Astrocyte (in vitro differentiated cells and primary cell): ENCODE measurements around the gene STIM1.

ENCODE experiments used
- CTCF ChIP-seq: IDR thresholded peaks from 2 replicates; pipeline ENCODE4 v1.5.1; 2011; ENCODE audit warnings: low read depth, mild to moderate bottlenecking, inconsistent platforms, low read length, moderate library complexity; ENCODE audit not compliant: insufficient read depth
- EZH2 ChIP-seq: IDR thresholded peaks from 2 replicates; pipeline ENCODE4 v1.6.1; 2012; ENCODE audit warnings: mild to moderate bottlenecking, low read length, inconsistent platforms; ENCODE audit not compliant: insufficient read depth

DNA sequence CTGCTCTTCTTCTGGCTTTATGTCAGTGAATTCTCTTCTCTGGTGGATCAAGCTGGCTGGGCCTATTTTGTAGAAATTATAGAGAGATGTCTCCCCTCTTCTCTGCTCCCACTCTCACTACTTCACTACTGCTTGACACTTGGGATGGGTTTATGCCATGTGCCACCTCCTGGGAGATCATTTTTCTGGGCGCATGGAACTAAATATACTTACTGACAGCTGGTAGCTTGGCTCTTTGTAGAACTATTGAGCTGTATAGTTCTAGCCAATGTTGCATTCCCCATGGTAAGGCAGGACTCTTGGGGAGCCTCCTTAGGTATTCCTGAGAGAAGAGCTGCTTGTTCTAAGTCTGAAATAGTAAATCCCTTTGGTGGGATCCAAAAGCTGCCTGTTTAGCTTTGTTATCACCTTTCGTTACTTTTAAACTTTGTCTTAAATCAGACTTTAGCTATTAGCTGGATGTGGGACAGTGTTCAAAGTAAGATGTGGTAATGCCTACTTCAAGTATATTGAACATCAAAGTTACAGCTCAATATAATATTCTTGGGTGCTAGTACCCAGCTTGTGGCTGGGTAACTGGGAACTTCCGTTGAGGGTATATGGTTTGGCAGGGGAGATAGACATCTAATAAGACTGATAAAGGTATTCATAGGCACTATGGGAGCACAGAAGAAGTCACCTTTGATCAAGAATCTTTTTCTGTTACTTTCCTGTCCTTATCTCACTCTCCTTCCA, 151.6 kb downstream of the STIM1 start:
- TF ChIP-seq CTCF = no peak
- TF ChIP-seq EZH2 = no peak
